Pancreas (tissue), 10 donors: Measurements from ENCODE around the gene LACTBL1. TPM values are rescaled to one million over a fixed set of nuclear protein-coding genes. Genes with fewer than 3 reads are reported as not detected.
"Not testable (repeated sequence)": the region's sequence is repeated elsewhere in the genome, so short reads cannot be mapped to it uniquely, and the experiment has no call there.

ENCODE experiments used
- ATAC-seq, 4 donors: fragments of 200-7000 bp; cut with Tn5 transposase; one replicate each; pipeline versions ENCODE4 v1.8.0 to v1.9.1; 2020; ENCODE audit warnings: mild to moderate bottlenecking in 4 of 4, moderate library complexity in 4 of 4
- DNase-seq, 6 donors: peaks; one replicate each; pipeline ENCODE4 v3.0.0-alpha.2; 2020
- FAIRE-seq: peaks from 2 replicates; lab custom pipeline; 2012; peaks lifted over from hg19 to GRCh38; lab: Jason Lieb, UNC
- H3K27ac ChIP-seq, 4 donors: fragments of 200-600 bp; sonication (generic); 1 replicate in 3 of 4; 2 replicates in 1 of 4; pipeline versions ENCODE4 v1.5.0 to v1.8.0; 2020
- H3K27me3 ChIP-seq, 4 donors: fragments of 200-600 bp; one replicate each; pipeline ENCODE4 v1.8.0; 2021
- H3K36me3 ChIP-seq, 3 donors: fragments of 200-600 bp; sonication (generic) in 1 of 3; one replicate each; pipeline versions ENCODE4 v1.5.0 to v1.8.0; 2020 to 2021
- H3K4me1 ChIP-seq, 3 donors: fragments of 200-600 bp; one replicate each; pipeline ENCODE4 v1.8.0; 2021
- H3K4me3 ChIP-seq, 4 donors: fragments of 200-600 bp; sonication (generic) in 2 of 4; one replicate each; pipeline versions ENCODE4 v1.5.0 to v1.8.0; 2020 to 2021
- H3K9me3 ChIP-seq, 4 donors: fragments of 200-600 bp; one replicate each; pipeline ENCODE4 v1.8.0; 2021
- CTCF ChIP-seq, 4 donors: fragments of 200-600 bp; sonication (generic) in 3 of 4; IDR thresholded peaks; one replicate each; pipeline versions ENCODE4 v1.5.0 to v1.8.0; 2021; ENCODE audit warnings: antibody characterized with exemption in 4 of 4
- WGBS, 2 donors: extraction: QIAGEN DNeasy Blood & Tissue Kit; methylation state at CpG; one replicate each; pipeline ENCODE4 v1.1.7; 2013; 5-methylcytosine and 5-hydroxymethylcytosine counted together
- intact Hi-C, 3 donors: fragments of 100-400 bp; cut with DNase I; formaldehyde crosslinking; loops; one replicate each; pipeline versions ENCODE4 v1.11.1 to v1.14.2; 2022
- polyA plus RNA-seq, 2 donors: library from polyadenylated mRNA; stranded (reverse); fragments of 200-250 nt; gene quantifications; one replicate each; pipeline ENCODE4 v1.2.3, GENCODE V29; 2013
- total RNA-seq, 6 donors: library from RNA; stranded (reverse); fragmentation: NEBNext Ultra II Directional in 4 of 6; extraction: Animal tissue kit (Norgen Biotek cat#: 25700) in 4 of 6; gene quantifications; one replicate each; pipeline versions ENCODE4 v1.2.1 to v1.2.4, GENCODE V29; 2021 to 2023
- donor health status: healthy with polysubstance abuse.
- donor health status: DM: no; HTN: no; CAD: no; lungs with moderate emphysema.
- donor health status: DM: no; HTN: no; CAD: no.
- donor health status: control.
- donor health status: control.
- donor health status: Bipolar disorder and iron deficiency.
- donor health status: DM: yes; HTN: yes; CAD: no.
- donor health status: DM: no; HTN: no; CAD: no.
- donor health status: DM: no; HTN: no; CAD: no.
- donor health status: DM: yes; HTN: yes; CAD: no.

Gene LACTBL1
- total and polyA plus RNA-seq, 8 donors: not detected

- no peak for TF ChIP-seq CTCF (IDR thresholded peaks at IDR 0.05)
- no peak overlapping the region for H3K4me3 ChIP-seq
- no peaks in the 10 kb centered on the region for H3K9me3 ChIP-seq
- ATAC-seq (no peak), DNase-seq (no peak), FAIRE-seq (no peak)
- H3K27ac ChIP-seq: no peak overlapping the region
- no peaks in the 10 kb centered on the region for H3K36me3 ChIP-seq
- intact Hi-C loops: no loop called here
- no peaks in the 10 kb centered on the region for H3K27me3 ChIP-seq
- 79 to 88% methylated on average over 4 of the region's 4 CpGs for WGBS, 2 donors
- H3K4me1 ChIP-seq: no peaks in the 10 kb centered on the region
Observed at GRCh38 chr1:23007106-23007505, 34.4 kb upstream of the LACTBL1 start.

- H3K36me3 ChIP-seq, intact Hi-C loops, H3K4me3 ChIP-seq, H3K27ac ChIP-seq, H3K4me1 ChIP-seq, H3K27me3 ChIP-seq, ATAC-seq, FAIRE-seq, DNase-seq, H3K9me3 ChIP-seq: not testable (repeated sequence)
- WGBS, 2 donors: 68 to 79% methylated on average over 3 of the region's 3 CpGs
Observed at GRCh38 chr1:23004769-23005168, 32.1 kb upstream of the LACTBL1 start.

- no peak for DNase-seq
- no peaks in the 10 kb centered on the region for H3K9me3 ChIP-seq
- ATAC-seq: no peak
- H3K27ac ChIP-seq: no peak overlapping the region
- no peak overlapping the region for H3K4me3 ChIP-seq
- intact Hi-C loops: no loop called here
- no peak for FAIRE-seq
- no peaks in the 10 kb centered on the region for H3K36me3 ChIP-seq
- H3K4me1 ChIP-seq: no peaks in the 10 kb centered on the region
- H3K27me3 ChIP-seq: no peaks in the 10 kb centered on the region
- no peak for TF ChIP-seq CTCF (IDR thresholded peaks at IDR 0.05)
- WGBS, 2 donors: 75% methylated on average over 3 of the region's 3 CpGs
Observed at GRCh38 chr1:23004112-23004511, 31.4 kb upstream of the LACTBL1 start.

- H3K27ac ChIP-seq, FAIRE-seq, H3K9me3 ChIP-seq, ATAC-seq, H3K27me3 ChIP-seq, H3K4me1 ChIP-seq, H3K4me3 ChIP-seq, H3K36me3 ChIP-seq, intact Hi-C loops, DNase-seq: not testable (repeated sequence)
- WGBS, 2 donors: 89 to 91% methylated on average over 7 of the region's 7 CpGs
Observed at GRCh38 chr1:23002218-23002617, 29.6 kb upstream of the LACTBL1 start.

GRCh38 chr1:23000133-23000532 is 27.5 kb upstream of the LACTBL1 start:
- H3K4me1 ChIP-seq, H3K9me3 ChIP-seq, ATAC-seq, H3K27me3 ChIP-seq, DNase-seq, H3K36me3 ChIP-seq, H3K4me3 ChIP-seq, FAIRE-seq, intact Hi-C loops, H3K27ac ChIP-seq: not testable (repeated sequence)
- WGBS, 2 donors: 81 to 94% methylated on average over 3 of the region's 3 CpGs

GRCh38 chr1:22997528-22997927 is 24.9 kb upstream of the LACTBL1 start:
- FAIRE-seq, H3K27ac ChIP-seq, ATAC-seq, H3K4me1 ChIP-seq, DNase-seq, H3K36me3 ChIP-seq, H3K4me3 ChIP-seq, H3K9me3 ChIP-seq, intact Hi-C loops, H3K27me3 ChIP-seq: not testable (repeated sequence)
- 80 to 86% methylated on average over 5 of the region's 5 CpGs for WGBS, 2 donors

- FAIRE-seq: no peak
- intact Hi-C loops: no loop called here
- H3K4me3 ChIP-seq: no peak overlapping the region
- H3K27me3 ChIP-seq: no peaks in the 10 kb centered on the region
- no peaks in the 10 kb centered on the region for H3K36me3 ChIP-seq
- no peak for DNase-seq
- H3K27ac ChIP-seq: no peak overlapping the region
- TF ChIP-seq CTCF (IDR thresholded peaks at IDR 0.05): no peak
- no peak for ATAC-seq
- no peaks in the 10 kb centered on the region for H3K9me3 ChIP-seq
- no peaks in the 10 kb centered on the region for H3K4me1 ChIP-seq
Observed at GRCh38 chr1:22995774-22996173, 23.1 kb upstream of the LACTBL1 start.

- 82% methylated on average over 6 of the region's 6 CpGs for WGBS, 2 donors
- not testable (repeated sequence) for H3K4me1 ChIP-seq, FAIRE-seq
Observed at GRCh38 chr1:22993220-22993795, 20.6 kb upstream of the LACTBL1 start.

GRCh38 chr1:22992384-22992783 is 19.7 kb upstream of the LACTBL1 start:
- intact Hi-C loops, FAIRE-seq, DNase-seq, H3K36me3 ChIP-seq, H3K27me3 ChIP-seq, H3K27ac ChIP-seq, ATAC-seq, H3K9me3 ChIP-seq, H3K4me1 ChIP-seq, H3K4me3 ChIP-seq: not testable (repeated sequence)
- 70 to 79% methylated on average over 3 of the region's 3 CpGs for WGBS, 2 donors

More at GRCh38 chr1:22993220-22993795, 20.6 kb upstream of the LACTBL1 start:
- intact Hi-C loops, H3K27ac ChIP-seq, H3K4me3 ChIP-seq, DNase-seq, H3K36me3 ChIP-seq, H3K9me3 ChIP-seq, ATAC-seq, H3K27me3 ChIP-seq: not testable (repeated sequence)
